ENCODE data around the gene NAA60. TPM values are rescaled to one million over a fixed set of nuclear protein-coding genes. Genes with fewer than 3 reads are reported as not detected.

Gene NAA60
- polyA plus RNA-seq, 3 donors from 2014 or later, result 19.1 to 64.9 (median 26.2) TPM

GRCh38 chr16:3532741-3533140 lies 89.3 kb downstream of the NAA60 start:
- H3K27me3 Mint-ChIP-seq (ENCODE audit: low read depth in 3 of 3), result peaks cover 0 to 1% (median 0%) of the 10 kb centered on the region in 3 donors
- DNase-seq, result no peak
- H3K27ac Mint-ChIP-seq, result peak overlapping the region in 1 of 6 donors; percentile 51
- no peaks in the 10 kb centered on the region for H3K9me3 Mint-ChIP-seq
- no peaks in the 10 kb centered on the region for H3K36me3 Mint-ChIP-seq
- peaks cover 8 to 28% of the 10 kb centered on the region in 2 donors for H3K4me1 Mint-ChIP-seq
- no peak overlapping the region for H3K4me3 Mint-ChIP-seq

- Mint-ChIP-seq H3K36me3 (no peaks in the 10 kb centered on the region), H3K4me1 (peaks cover 8 to 28% of the 10 kb centered on the region in 2 donors), H3K27me3 (ENCODE audit: low read depth in 3 of 3) (peaks cover 0 to 1% (median 0%) of the 10 kb centered on the region in 3 donors), H3K9me3 (no peaks in the 10 kb centered on the region), H3K27ac (peak overlapping the region in 5 of 6 donors; percentile 36 to 80 (median 68)), H3K4me3 (no peak overlapping the region)
- DNase-seq, result no peak
Measured at GRCh38 chr16:3534126-3534525, 90.6 kb downstream of the NAA60 start.

- H3K27me3 Mint-ChIP-seq (ENCODE audit: low read depth in 3 of 3), result peaks cover 0 to 1% (median 0%) of the 10 kb centered on the region in 3 donors
- H3K4me3 Mint-ChIP-seq, result no peak overlapping the region
- no peak for DNase-seq
- H3K9me3 Mint-ChIP-seq, result no peaks in the 10 kb centered on the region
- H3K27ac Mint-ChIP-seq, result peak overlapping the region in 5 of 6 donors; percentile 2 to 77 (median 51)
- H3K4me1 Mint-ChIP-seq, result peaks cover 8 to 28% of the 10 kb centered on the region in 2 donors
- peaks cover 4 to 13% (median 4%) of the 10 kb centered on the region in 3 donors for H3K36me3 Mint-ChIP-seq
Measured at GRCh38 chr16:3536271-3536731, 92.8 kb downstream of the NAA60 start.

Other genes with a start within 250 kb of the NAA60 start
- gene ZNF200, start 208.5 kb upstream of the NAA60 start, polyA plus RNA-seq, result 10 to 100 TPM in 1 of 3 donors, 1 to 10 TPM in 2; 6.2 to 14.5 (median 9.8) TPM
- under 1 TPM in 2 of 3 donors, not detected in 1; 0.32 to 0.46 TPM for gene MEFV, start 187.0 kb upstream of the NAA60 start, polyA plus RNA-seq
- 10 to 100 TPM; 38.2 to 51.0 (median 42.9) TPM for gene ZNF263, start 160.2 kb upstream of the NAA60 start, polyA plus RNA-seq
- 1 to 10 TPM; 2.9 to 4.6 (median 3.9) TPM for gene TIGD7, start 138.2 kb upstream of the NAA60 start, polyA plus RNA-seq
- 10 to 100 TPM; 10.8 to 24.9 (median 20.2) TPM for gene ZNF75A, start 138.2 kb upstream of the NAA60 start, polyA plus RNA-seq
- gene OR2C1, start 87.8 kb upstream of the NAA60 start, polyA plus RNA-seq, result under 1 TPM in 1 of 3 donors, not detected in 2; 0.34 TPM
- gene ZSCAN32, start 42.7 kb upstream of the NAA60 start, polyA plus RNA-seq, result 10 to 100 TPM in 1 of 3 donors, 1 to 10 TPM in 2; 7.9 to 16.1 (median 8.1) TPM
- gene ZNF174, start 42.5 kb upstream of the NAA60 start, polyA plus RNA-seq, result 10 to 100 TPM in 1 of 3 donors, 1 to 10 TPM in 2; 4.7 to 19.4 (median 8.5) TPM
- 1 to 10 TPM in 2 of 3 donors, under 1 TPM in 1; 0.37 to 1.7 (median 1.2) TPM for gene ZNF597, start 176 bp upstream of the NAA60 start, polyA plus RNA-seq
- not detected for gene C16orf90, start 51.8 kb downstream of the NAA60 start, polyA plus RNA-seq
- gene CLUAP1, start 57.3 kb downstream of the NAA60 start, polyA plus RNA-seq, result 10 to 100 TPM in 2 of 3 donors, 1 to 10 TPM in 1; 4.7 to 16.6 (median 10.3) TPM
- 10 to 100 TPM; 18.3 to 68.0 (median 24.9) TPM for gene NLRC3, start 133.7 kb downstream of the NAA60 start, polyA plus RNA-seq
- 1 to 10 TPM in 1 of 3 donors, under 1 TPM in 1, not detected in 1; 0.43 to 1.8 TPM for gene SLX4, start 167.9 kb downstream of the NAA60 start, polyA plus RNA-seq
- 1 to 10 TPM in 2 of 3 donors, under 1 TPM in 1; 0.60 to 9.0 (median 3.5) TPM for gene DNASE1, start 211.0 kb downstream of the NAA60 start, polyA plus RNA-seq